HTERT RPE-1 (cell line): ENCODE results near the gene FAXC.
"Not testable (repeated sequence)": the region's sequence is repeated elsewhere in the genome, so short reads cannot be mapped to it uniquely, and the experiment has no call there.

Source experiments
- in situ Hi-C: fragments of 300-500 bp; cut with MboI; formaldehyde crosslinking; loops from 4 replicates; pipeline ENCODE4 v1.14.3; 2020; ENCODE audit warnings: low sequenced_read_pairs

The FAXC gene

GRCh38 chr6:99287523-99287922 lies 62.0 kb downstream of the FAXC start:
- in situ Hi-C loops, result no loop called here

GRCh38 chr6:99285881-99286280 lies 63.6 kb downstream of the FAXC start:
- in situ Hi-C loops, result no loop called here

- in situ Hi-C loops, result no loop called here
Measured at GRCh38 chr6:99282479-99283062, 66.9 kb downstream of the FAXC start.

GRCh38 chr6:99276747-99277146 lies 72.7 kb downstream of the FAXC start:
- in situ Hi-C loops, result no loop called here

- in situ Hi-C loops, result no loop called here
Measured at GRCh38 chr6:99270826-99271225, 78.6 kb downstream of the FAXC start.

- in situ Hi-C loops, result no loop called here
Measured at GRCh38 chr6:99270030-99270429, 79.4 kb downstream of the FAXC start.

GRCh38 chr6:99269207-99269606 lies 80.3 kb downstream of the FAXC start:
- in situ Hi-C loops, result no loop called here

GRCh38 chr6:99266996-99267395 lies 82.5 kb downstream of the FAXC start:
- in situ Hi-C loops, result not testable (repeated sequence)

- in situ Hi-C loops, result not testable (repeated sequence)
Measured at GRCh38 chr6:99265447-99265846, 84.0 kb downstream of the FAXC start.

- in situ Hi-C loops, result no loop called here
Measured at GRCh38 chr6:99254616-99255550, 94.6 kb downstream of the FAXC start.

- in situ Hi-C loops, result no loop called here
Measured at GRCh38 chr6:99253271-99253670, 96.2 kb downstream of the FAXC start.

GRCh38 chr6:99252421-99252820 lies 97.1 kb downstream of the FAXC start:
- in situ Hi-C loops, result no loop called here

GRCh38 chr6:99250476-99250875 lies 99.0 kb downstream of the FAXC start:
- in situ Hi-C loops, result no loop called here

GRCh38 chr6:99246602-99247001 lies 102.9 kb downstream of the FAXC start:
- in situ Hi-C loops, result no loop called here

GRCh38 chr6:99241905-99242534 lies 107.5 kb downstream of the FAXC start:
- in situ Hi-C loops, result no loop called here

- in situ Hi-C loops, result no loop called here
Measured at GRCh38 chr6:99236010-99236409, 113.5 kb downstream of the FAXC start.

- in situ Hi-C loops, result no loop called here
Measured at GRCh38 chr6:99233219-99233618, 116.3 kb downstream of the FAXC start.

- in situ Hi-C loops, result no loop called here
Measured at GRCh38 chr6:99232056-99232455, 117.4 kb downstream of the FAXC start.

- in situ Hi-C loops, result no loop called here
Measured at GRCh38 chr6:99225172-99225571, 124.3 kb downstream of the FAXC start.
